Suprapubic skin (tissue), 4 donors: ENCODE measurements around the gene LRP11. TPM values are rescaled to one million over a fixed set of nuclear protein-coding genes. Genes with fewer than 3 reads are reported as not detected.

Source experiments
- DNase-seq, 2 donors: peaks; one replicate each; pipeline ENCODE4 v3.0.0-alpha.2; 2019; ENCODE audit warnings: low spot score in 2 of 2
- H3K27ac ChIP-seq: fragments of 200-600 bp; sonication (generic); one replicate; pipeline ENCODE4 v1.5.1; 2019
- H3K27me3 ChIP-seq: fragments of 200-600 bp; sonication (generic); one replicate; pipeline ENCODE4 v1.5.1; 2019
- H3K36me3 ChIP-seq: fragments of 200-600 bp; sonication (generic); one replicate; pipeline ENCODE4 v1.5.1; 2019
- H3K4me1 ChIP-seq: fragments of 200-600 bp; sonication (generic); one replicate; pipeline ENCODE4 v1.5.1; 2019
- H3K4me3 ChIP-seq: fragments of 200-600 bp; sonication (generic); one replicate; pipeline ENCODE4 v1.5.1; 2019; ENCODE audit warnings: mild to moderate bottlenecking
- H3K9me3 ChIP-seq: fragments of 200-600 bp; sonication (generic); one replicate; pipeline ENCODE4 v1.5.1; 2019
- CTCF ChIP-seq, 2 donors: fragments of 200-600 bp in 1 of 2; fragments of 450-650 bp in 1 of 2; sonication (generic) in 1 of 2; IDR thresholded peaks; one replicate each; pipeline ENCODE4 v1.5.1; 2016 to 2019; ENCODE audit warnings: antibody characterized with exemption in 2 of 2, mild to moderate bottlenecking in 1 of 2, moderate library complexity in 1 of 2
- EP300 ChIP-seq: sonication (generic); formaldehyde crosslinking; IDR thresholded peaks from one replicate; pipeline ENCODE4 v1.6.1; 2017; ENCODE audit warnings: antibody characterized with exemption
- POLR2A ChIP-seq, 2 donors: fragments of 450-650 bp; IDR thresholded peaks; one replicate each; pipeline ENCODE4 v1.6.1; 2017; ENCODE audit warnings: antibody characterized with exemption in 2 of 2, mild to moderate bottlenecking in 2 of 2, moderate library complexity in 2 of 2
- POLR2AphosphoS5 ChIP-seq, 3 donors: sonication (generic); formaldehyde crosslinking; IDR thresholded peaks; one replicate each; pipeline ENCODE4 v1.6.1; 2017; ENCODE audit warnings: antibody characterized with exemption in 3 of 3
- WGBS: methylation state at CpG from one replicate; pipeline ENCODE4 v1.1.5; 2018; 5-methylcytosine and 5-hydroxymethylcytosine counted together
- total RNA-seq, 4 donors: library from RNA; depleted of rRNA; stranded (reverse); fragments of >200 nt; gene quantifications; one replicate each; pipeline ENCODE4 v1.1.0, GENCODE V29; 2016

The LRP11 gene
- total RNA-seq, 4 donors from 2014 or later = 43.6 to 77.2 (median 68.4) TPM

GRCh38 chr6:149821492-149821891 is 42.7 kb downstream of the LRP11 start:
- Histone ChIP-seq H3K27ac (no peak overlapping the region), H3K27me3 (no peaks in the 10 kb centered on the region), H3K9me3 (no peaks in the 10 kb centered on the region), H3K4me1 (no peaks in the 10 kb centered on the region), H3K36me3 (peaks cover 45% of the 10 kb centered on the region), H3K4me3 (no peak overlapping the region)
- TF ChIP-seq EP300 (no peak), CTCF (IDR thresholded peaks at IDR 0.05) (no peak), POLR2A (IDR thresholded peaks at IDR 0.05) (no peak), POLR2AphosphoS5 (IDR thresholded peaks at IDR 0.05) (no peak)
- WGBS = 85% methylated on average over 1 of the region's 1 CpG
- no peak for DNase-seq

- H3K27ac ChIP-seq = no peak overlapping the region
- H3K9me3 ChIP-seq = no peaks in the 10 kb centered on the region
- H3K4me1 ChIP-seq = no peaks in the 10 kb centered on the region
- DNase-seq = no peak
- peaks cover 35% of the 10 kb centered on the region for H3K36me3 ChIP-seq
- WGBS = 91% methylated on average over 7 of the region's 7 CpGs
- no peaks in the 10 kb centered on the region for H3K27me3 ChIP-seq
- no peak overlapping the region for H3K4me3 ChIP-seq
- TF ChIP-seq EP300 (no peak), POLR2AphosphoS5 (IDR thresholded peaks at IDR 0.05) (no peak), CTCF (IDR thresholded peaks at IDR 0.05) (no peak), POLR2A (IDR thresholded peaks at IDR 0.05) (no peak)
Observed at GRCh38 chr6:149820506-149820905, 43.7 kb downstream of the LRP11 start.

- no peak for DNase-seq
- peaks cover 29% of the 10 kb centered on the region for H3K36me3 ChIP-seq
Observed at GRCh38 chr6:149815788-149816187, 48.4 kb downstream of the LRP11 start.

GRCh38 chr6:149813351-149813750 is 50.8 kb downstream of the LRP11 start:
- 96% methylated on average over 3 of the region's 3 CpGs for WGBS
- H3K27me3 ChIP-seq = no peaks in the 10 kb centered on the region
- no peaks in the 10 kb centered on the region for H3K9me3 ChIP-seq
- TF ChIP-seq POLR2A (IDR thresholded peaks at IDR 0.05) = no peak
- no peak for TF ChIP-seq EP300
- no peak for TF ChIP-seq POLR2AphosphoS5 (IDR thresholded peaks at IDR 0.05)
- TF ChIP-seq CTCF (IDR thresholded peaks at IDR 0.05) = no peak
- no peak overlapping the region for H3K4me3 ChIP-seq
- no peak for DNase-seq
- H3K36me3 ChIP-seq = peaks cover 27% of the 10 kb centered on the region
- no peaks in the 10 kb centered on the region for H3K4me1 ChIP-seq
- H3K27ac ChIP-seq = no peak overlapping the region

More at GRCh38 chr6:149815788-149816187, 48.4 kb downstream of the LRP11 start:
- TF ChIP-seq CTCF (IDR thresholded peaks at IDR 0.05) = no peak
- no peak for TF ChIP-seq EP300
- 95% methylated on average over 4 of the region's 4 CpGs for WGBS
- no peaks in the 10 kb centered on the region for H3K27me3 ChIP-seq
- no peaks in the 10 kb centered on the region for H3K4me1 ChIP-seq
- H3K27ac ChIP-seq = no peak overlapping the region
- H3K9me3 ChIP-seq = no peaks in the 10 kb centered on the region
- no peak overlapping the region for H3K4me3 ChIP-seq

- Histone ChIP-seq H3K36me3 (peaks cover 27% of the 10 kb centered on the region), H3K27me3 (no peaks in the 10 kb centered on the region), H3K9me3 (no peaks in the 10 kb centered on the region), H3K27ac (no peak overlapping the region), H3K4me3 (no peak overlapping the region), H3K4me1 (no peaks in the 10 kb centered on the region)
- no peak for TF ChIP-seq CTCF (IDR thresholded peaks at IDR 0.05)
- DNase-seq = no peak
- 89% methylated on average over 2 of the region's 2 CpGs for WGBS
Observed at GRCh38 chr6:149809798-149810197, 54.4 kb downstream of the LRP11 start.
